DOHH2 (cell line): ENCODE measurements around the gene RMC1.

Experiments used
- CTCF ChIP-seq: fragments of 200-600 bp; sonication (generic); IDR thresholded peaks from one replicate; pipeline ENCODE4 v1.5.1; 2014; ENCODE audit warnings: antibody characterized with exemption, mild to moderate bottlenecking, low read depth, low read length; ENCODE audit not compliant: poor library complexity, severe bottlenecking
- EZH2phosphoT487 ChIP-seq: fragments of 200-600 bp; sonication (generic); IDR thresholded peaks from 2 replicates; pipeline ENCODE4 v1.6.1; 2017; ENCODE audit warnings: borderline replicate concordance, mild to moderate bottlenecking, antibody characterized with exemption, low read length, moderate library complexity, mixed read lengths

- no peak for TF ChIP-seq EZH2phosphoT487
- TF ChIP-seq CTCF: no peak
Observed at GRCh38 chr18:23540867-23541266, 37.6 kb downstream of the RMC1 start.
